ENCODE measurements around the gene NUP205. TPM values are rescaled to one million over a fixed set of nuclear protein-coding genes. Genes with fewer than 3 reads are reported as not detected.
"Not testable (repeated sequence)": the region's sequence is repeated elsewhere in the genome, so short reads cannot be mapped to it uniquely, and the experiment has no call there.

NUP205 gene
- total RNA-seq, 1 experiment from 2014 or later = 51.0 TPM

- H3K36me3 Mint-ChIP-seq (ENCODE audit: insufficient read depth, unreplicated experiment) = peaks cover 26% of the 10 kb centered on the region
- TF ChIP-seq CTCF (IDR thresholded peaks at IDR 0.05; ENCODE audit: unreplicated experiment) = no peak
- no peak for DNase-seq (ENCODE audit: unreplicated experiment)
- no peaks in the 10 kb centered on the region for H3K27me3 Mint-ChIP-seq (ENCODE audit: insufficient read depth, unreplicated experiment)
- H3K4me3 Mint-ChIP-seq (ENCODE audit: unreplicated experiment) = no peak overlapping the region
- intact Hi-C loops (cut with micrococcal nuclease) = no loop called here
- BruUV-seq (replicated peaks) = no TSS peak
- no peak overlapping the region for H3K27ac Mint-ChIP-seq (ENCODE audit: low read depth, unreplicated experiment)
- POLR2A ChIA-PET = interaction anchor here (1.8 kb wide), 1 partner anchor 10 kb away, joined by 4 read pairs; no protein-coding TSS in a partner anchor
- H3K9me3 Mint-ChIP-seq (ENCODE audit: unreplicated experiment) = no peaks in the 10 kb centered on the region
- CTCF ChIA-PET = interaction anchor here (0.6 kb wide), 1 partner anchor 19 kb away, joined by 4 read pairs; no protein-coding TSS in a partner anchor
- H3K4me1 Mint-ChIP-seq (ENCODE audit: insufficient read depth, unreplicated experiment) = peaks cover 6% of the 10 kb centered on the region
Observed at GRCh38 chr7:135692055-135692454, 134.3 kb downstream of the NUP205 start.

- H3K36me3 Mint-ChIP-seq (ENCODE audit: insufficient read depth, unreplicated experiment) = peaks cover 21% of the 10 kb centered on the region
- DNase-seq (ENCODE audit: unreplicated experiment); H3K27me3 Mint-ChIP-seq (ENCODE audit: insufficient read depth, unreplicated experiment); intact Hi-C loops (cut with micrococcal nuclease); CTCF ChIA-PET; H3K27ac Mint-ChIP-seq (ENCODE audit: low read depth, unreplicated experiment); H3K9me3 Mint-ChIP-seq (ENCODE audit: unreplicated experiment); H3K4me1 Mint-ChIP-seq (ENCODE audit: insufficient read depth, unreplicated experiment); H3K4me3 Mint-ChIP-seq (ENCODE audit: unreplicated experiment); BruUV-seq (replicated peaks): not testable (repeated sequence)
- POLR2A ChIA-PET = interaction anchor here (1.8 kb wide), 1 partner anchor 11 kb away, joined by 4 read pairs; no protein-coding TSS in a partner anchor
Observed at GRCh38 chr7:135692606-135693005, 134.9 kb downstream of the NUP205 start.

- Mint-ChIP-seq H3K4me3 (ENCODE audit: unreplicated experiment) (no peak overlapping the region), H3K27me3 (ENCODE audit: insufficient read depth, unreplicated experiment) (no peaks in the 10 kb centered on the region), H3K27ac (ENCODE audit: low read depth, unreplicated experiment) (no peak overlapping the region), H3K36me3 (ENCODE audit: insufficient read depth, unreplicated experiment) (peaks cover 19% of the 10 kb centered on the region), H3K9me3 (ENCODE audit: unreplicated experiment) (no peaks in the 10 kb centered on the region), H3K4me1 (ENCODE audit: insufficient read depth, unreplicated experiment) (peaks cover 6% of the 10 kb centered on the region)
- ChIA-PET CTCF (interaction anchor here (0.7 kb wide), 1 partner anchor 9 kb away, joined by 3 read pairs; no protein-coding TSS in a partner anchor), POLR2A (no interaction called here)
- BruUV-seq (replicated peaks) = no TSS peak
- DNase-seq (ENCODE audit: unreplicated experiment) = no peak
- intact Hi-C loops (cut with micrococcal nuclease) = no loop called here
- no peak for TF ChIP-seq CTCF (IDR thresholded peaks at IDR 0.05; ENCODE audit: unreplicated experiment)
Observed at GRCh38 chr7:135693558-135693957, 135.8 kb downstream of the NUP205 start.

- no peaks in the 10 kb centered on the region for H3K27me3 Mint-ChIP-seq (ENCODE audit: insufficient read depth, unreplicated experiment)
- no peak for TF ChIP-seq CTCF (IDR thresholded peaks at IDR 0.05; ENCODE audit: unreplicated experiment)
- DNase-seq (ENCODE audit: unreplicated experiment) = no peak
- intact Hi-C loops (cut with micrococcal nuclease) = no loop called here
- no peak overlapping the region for H3K4me3 Mint-ChIP-seq (ENCODE audit: unreplicated experiment)
- ChIA-PET CTCF (interaction anchor here (0.5 to 1.3 kb wide), 4 partner anchors 10 to 103 kb away, joined by 3 to 4 read pairs (median 3); no protein-coding TSS in a partner anchor), POLR2A (interaction anchor here (0.6 to 0.9 kb wide), 3 partner anchors 9 to 47 kb away, joined by 3 to 4 read pairs (median 3); no protein-coding TSS in a partner anchor)
- H3K9me3 Mint-ChIP-seq (ENCODE audit: unreplicated experiment) = no peaks in the 10 kb centered on the region
- H3K4me1 Mint-ChIP-seq (ENCODE audit: insufficient read depth, unreplicated experiment) = no peaks in the 10 kb centered on the region
- no TSS peak for BruUV-seq (replicated peaks)
- H3K27ac Mint-ChIP-seq (ENCODE audit: low read depth, unreplicated experiment) = no peak overlapping the region
- H3K36me3 Mint-ChIP-seq (ENCODE audit: insufficient read depth, unreplicated experiment) = no peaks in the 10 kb centered on the region
Observed at GRCh38 chr7:135697276-135698049, 139.7 kb downstream of the NUP205 start.

Other genes with a start within 250 kb of the NUP205 start
- gene CNOT4, start 47.8 kb upstream of the NUP205 start, total RNA-seq (2022) = 18.5 and 19.6 TPM in 2 replicates
- gene STMP1, start 104.6 kb downstream of the NUP205 start, total RNA-seq (2022) = 33.6 and 37.0 TPM in 2 replicates
- gene SLC13A4, start 170.3 kb downstream of the NUP205 start, total RNA-seq (2022) = not detected in 2 replicates
- gene FAM180A, start 190.9 kb downstream of the NUP205 start, total RNA-seq (2022) = 0.17 TPM in 1 of 2 replicates, not detected in the other